Liver (tissue), 3 donors: ENCODE data around the gene FRAS1.
"Not testable (repeated sequence)": the region's sequence is repeated elsewhere in the genome, so short reads cannot be mapped to it uniquely, and the experiment has no call there.

Source experiments
- ATF3 ChIP-seq: IDR thresholded peaks from 2 replicates; pipeline ENCODE4 v1.6.1; 2016; ENCODE audit warnings: antibody characterized with exemption
- CTCF ChIP-seq: fragments of 150-350 bp; IDR thresholded peaks from 2 replicates; pipeline ENCODE4 v1.5.1; 2017; ENCODE audit warnings: improper control_type of control experiment, low read depth, low read length; ENCODE audit not compliant: missing input control
- EGR1 ChIP-seq, 2 donors: IDR thresholded peaks; 2 replicates each; pipeline ENCODE4 v1.6.1; 2016 to 2018; ENCODE audit warnings: antibody characterized with exemption in 2 of 2, low read depth in 2 of 2
- GABPA ChIP-seq, 2 donors: IDR thresholded peaks in 1 of 2; conservative IDR thresholded peaks in 1 of 2; 2 replicates each; pipeline ENCODE4 v1.6.1; 2016; ENCODE audit warnings: antibody characterized with exemption in 2 of 2, mild to moderate bottlenecking in 1 of 2, moderate library complexity in 1 of 2
- JUND ChIP-seq, 2 donors: IDR thresholded peaks; 2 replicates each; pipeline ENCODE4 v1.6.1; 2016; ENCODE audit warnings: antibody characterized with exemption in 2 of 2
- MAX ChIP-seq: IDR thresholded peaks from 2 replicates; pipeline ENCODE4 v1.6.1; 2016; ENCODE audit warnings: antibody characterized with exemption
- RAD21 ChIP-seq, 2 donors: IDR thresholded peaks; 2 replicates each; pipeline ENCODE4 v1.6.1; 2016; ENCODE audit warnings: antibody characterized with exemption in 2 of 2, mild to moderate bottlenecking in 2 of 2
- REST ChIP-seq: IDR thresholded peaks from 2 replicates; pipeline ENCODE4 v1.6.1; 2016; ENCODE audit warnings: antibody characterized with exemption, mild to moderate bottlenecking
- RXRA ChIP-seq, 2 donors: IDR thresholded peaks; 2 replicates each; pipeline ENCODE4 v1.6.1; 2017 to 2018; ENCODE audit warnings: antibody characterized with exemption in 2 of 2, mild to moderate bottlenecking in 1 of 2
- TAF1 ChIP-seq: conservative IDR thresholded peaks from 2 replicates; pipeline ENCODE4 v1.6.1; 2016; ENCODE audit warnings: antibody characterized with exemption, mild to moderate bottlenecking
- YY1 ChIP-seq: IDR thresholded peaks from 2 replicates; pipeline ENCODE4 v1.6.1; 2016; ENCODE audit warnings: antibody characterized with exemption, mild to moderate bottlenecking
- ZBTB33 ChIP-seq: IDR thresholded peaks from 2 replicates; pipeline ENCODE4 v1.6.1; 2016; ENCODE audit warnings: antibody characterized with exemption
- donor health status: healthy.
- donor health status: healthy.

GRCh38 chr4:78307263-78307662 is 250.1 kb downstream of the FRAS1 start:
- TF ChIP-seq CTCF; YY1; RAD21 (IDR thresholded peaks at IDR 0.05); REST; RXRA (IDR thresholded peaks at IDR 0.05); ATF3; ZBTB33; TAF1; JUND (IDR thresholded peaks at IDR 0.05); GABPA (IDR thresholded peaks at IDR 0.05 in 1 of 2, conservative IDR thresholded peaks at IDR 0.05 in 1 of 2); EGR1 (IDR thresholded peaks at IDR 0.05; ENCODE audit: low read depth in 2 of 2); MAX: not testable (repeated sequence)
